HCT116 (cell line): ENCODE data around the gene MYOG.

Experiments
- POLR2AphosphoS5 ChIP-seq: IDR thresholded peaks from 2 replicates; pipeline ENCODE4 v1.6.1; 2011; ENCODE audit warnings: mild to moderate bottlenecking, low read depth, low read length, moderate library complexity
- TF ChIP-seq, protein P1 (sequence below), 3 experiments: fragments of 200-600 bp in 1 of 3; sonication (generic) in 1 of 3; IDR thresholded peaks in 2 of 3; conservative IDR thresholded peaks in 1 of 3; 2 replicates each; pipeline ENCODE4 v1.5.1; 2012 to 2017; ENCODE audit warnings: low read depth in 2 of 3, low read length in 2 of 3, antibody characterized with exemption in 1 of 3, borderline replicate concordance in 1 of 3, control low read depth in 1 of 3, mild to moderate bottlenecking in 1 of 3, mixed read lengths in 1 of 3, mixed run types in 1 of 3, moderate library complexity in 1 of 3; ENCODE audit not compliant: insufficient read depth in 1 of 3

DNA sequence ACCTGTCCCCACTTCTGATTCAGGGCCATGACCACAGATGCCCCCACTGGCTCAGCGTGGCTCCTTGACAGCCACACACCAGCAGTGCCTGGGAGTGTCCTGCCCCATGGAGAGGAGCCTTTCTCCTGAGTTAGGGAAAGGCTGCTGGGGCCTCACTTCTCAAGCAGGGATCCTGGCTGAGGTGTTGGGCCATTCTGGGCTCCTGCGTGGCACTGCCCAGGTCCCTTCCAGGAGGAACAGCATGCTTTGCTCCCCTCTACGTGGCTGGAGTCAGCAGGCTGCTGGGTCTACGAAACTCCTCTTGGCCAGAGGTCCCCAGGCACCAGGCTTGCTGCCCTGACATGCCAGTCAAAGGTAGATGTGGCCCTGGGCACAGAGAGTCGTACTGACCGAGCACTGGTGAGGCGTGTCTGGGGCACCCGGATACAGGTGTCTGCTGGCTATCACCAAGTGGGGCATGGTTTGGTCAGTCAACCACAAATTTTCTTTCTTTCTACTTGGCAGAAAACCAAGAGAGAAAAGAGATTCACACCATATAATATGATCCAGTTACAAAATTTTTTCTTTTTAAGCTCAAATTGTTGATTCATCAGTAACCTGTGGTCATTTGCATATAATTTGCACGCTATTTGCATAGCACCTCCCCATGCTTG, 45.9 kb upstream of the MYOG start:
- TF ChIP-seq, protein P1, sequence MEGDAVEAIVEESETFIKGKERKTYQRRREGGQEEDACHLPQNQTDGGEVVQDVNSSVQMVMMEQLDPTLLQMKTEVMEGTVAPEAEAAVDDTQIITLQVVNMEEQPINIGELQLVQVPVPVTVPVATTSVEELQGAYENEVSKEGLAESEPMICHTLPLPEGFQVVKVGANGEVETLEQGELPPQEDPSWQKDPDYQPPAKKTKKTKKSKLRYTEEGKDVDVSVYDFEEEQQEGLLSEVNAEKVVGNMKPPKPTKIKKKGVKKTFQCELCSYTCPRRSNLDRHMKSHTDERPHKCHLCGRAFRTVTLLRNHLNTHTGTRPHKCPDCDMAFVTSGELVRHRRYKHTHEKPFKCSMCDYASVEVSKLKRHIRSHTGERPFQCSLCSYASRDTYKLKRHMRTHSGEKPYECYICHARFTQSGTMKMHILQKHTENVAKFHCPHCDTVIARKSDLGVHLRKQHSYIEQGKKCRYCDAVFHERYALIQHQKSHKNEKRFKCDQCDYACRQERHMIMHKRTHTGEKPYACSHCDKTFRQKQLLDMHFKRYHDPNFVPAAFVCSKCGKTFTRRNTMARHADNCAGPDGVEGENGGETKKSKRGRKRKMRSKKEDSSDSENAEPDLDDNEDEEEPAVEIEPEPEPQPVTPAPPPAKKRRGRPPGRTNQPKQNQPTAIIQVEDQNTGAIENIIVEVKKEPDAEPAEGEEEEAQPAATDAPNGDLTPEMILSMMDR (IDR thresholded peaks at IDR 0.05 in 2 of 3, conservative IDR thresholded peaks at IDR 0.05 in 1 of 3; ENCODE audit: borderline replicate concordance in 1 of 3, insufficient read depth in 1 of 3, low read depth in 2 of 3, low read length in 2 of 3), result no peak
- TF ChIP-seq POLR2AphosphoS5, result no peak
